K562 (cell line): Measurements from ENCODE around the gene ZNF213. TPM values are rescaled to one million over a fixed set of nuclear protein-coding genes. Genes with fewer than 3 reads are reported as not detected.

Source experiments
- DDX20 ChIP-seq: fragments of 450-650 bp; IDR thresholded peaks from 2 replicates; pipeline ENCODE4 v1.6.1; 2016; ENCODE audit warnings: missing genetic modification characterization, low read depth, mild to moderate bottlenecking, missing compliant biosample characterization, moderate library complexity
- ESRRB ChIP-seq: fragments of 250-450 bp; sonication (Bioruptor Pico); IDR thresholded peaks from 2 replicates; pipeline ENCODE4 v1.5.0; 2020; ENCODE audit warnings: mild to moderate bottlenecking, moderate library complexity, borderline replicate concordance
- GTF2E2 ChIP-seq: fragments of 200-800 bp; sonication (Bioruptor generic); IDR thresholded peaks from 2 replicates; pipeline ENCODE4 v1.6.1; 2016; ENCODE audit warnings: missing genetic modification characterization, missing compliant biosample characterization
- GTF3C2 ChIP-seq: IDR thresholded peaks from 3 replicates; pipeline ENCODE4 v1.6.1; 2011; ENCODE audit warnings: borderline replicate concordance, mild to moderate bottlenecking, moderate library complexity; ENCODE audit not compliant: insufficient read length; ENCODE audit errors: extremely low read depth
- MAFG ChIP-seq: fragments of 450-650 bp; conservative IDR thresholded peaks from 2 replicates; pipeline ENCODE4 v1.6.1; 2016; ENCODE audit warnings: missing genetic modification characterization, missing compliant biosample characterization
- MED1 ChIP-seq: sonication (generic); formaldehyde crosslinking; IDR thresholded peaks from 2 replicates; pipeline ENCODE4 v1.8.1; 2023; ENCODE audit warnings: missing genetic modification reagents, borderline replicate concordance
- NFIC ChIP-seq: fragments of 450-650 bp; IDR thresholded peaks from 2 replicates; pipeline ENCODE4 v1.6.1; 2017; ENCODE audit warnings: mild to moderate bottlenecking, inconsistent platforms
- PTBP1 ChIP-seq: fragments of 200-400 bp; formaldehyde crosslinking; IDR thresholded peaks from 2 replicates; pipeline ENCODE4 v1.6.1; 2017; ENCODE audit warnings: low read depth, low read length
- RBM25 ChIP-seq: fragments of 200-400 bp; formaldehyde crosslinking; IDR thresholded peaks from 2 replicates; pipeline ENCODE4 v1.6.1; 2018; ENCODE audit warnings: low read length, low read depth, moderate library complexity; ENCODE audit not compliant: severe bottlenecking
- RFX5 ChIP-seq: IDR thresholded peaks from 2 replicates; pipeline ENCODE4 v1.6.1; 2011; ENCODE audit warnings: low read depth, mild to moderate bottlenecking, improper control_type of control experiment, low read length
- SETDB1 ChIP-seq: IDR thresholded peaks from one replicate; pipeline ENCODE4 v1.6.1; 2012; ENCODE audit warnings: low read length, control low read depth, inconsistent platforms
- STAT5A ChIP-seq: IDR thresholded peaks from 2 replicates; pipeline ENCODE4 v1.6.1; 2012; ENCODE audit warnings: low read length, inconsistent platforms, borderline replicate concordance
- THAP12 ChIP-seq: fragments of 250-450 bp; sonication (Bioruptor Pico); IDR thresholded peaks from 2 replicates; pipeline ENCODE4 v1.9.0; 2021; ENCODE audit warnings: mild to moderate bottlenecking, inconsistent platforms
- ZBED1 ChIP-seq: IDR thresholded peaks from 2 replicates; pipeline ENCODE4 v1.6.1; 2014
- ZBTB1 ChIP-seq: sonication (generic); formaldehyde crosslinking; IDR thresholded peaks from 2 replicates; pipeline ENCODE4 v1.8.1; 2023; ENCODE audit warnings: missing genetic modification reagents, low read depth, mild to moderate bottlenecking, borderline replicate concordance
- ZFP91 ChIP-seq: sonication (generic); formaldehyde crosslinking; IDR thresholded peaks from 2 replicates; pipeline ENCODE4 v1.8.0; 2022; ENCODE audit warnings: mild to moderate bottlenecking, missing genetic modification reagents
- ZFPM2 ChIP-seq: fragments of 250-450 bp; sonication (Bioruptor Pico); IDR thresholded peaks from 2 replicates; pipeline ENCODE4 v1.5.1; 2022; ENCODE audit warnings: mild to moderate bottlenecking
- ZNF217 ChIP-seq: sonication (generic); formaldehyde crosslinking; IDR thresholded peaks from 2 replicates; pipeline ENCODE4 v1.8.0; 2022; ENCODE audit warnings: mild to moderate bottlenecking, missing genetic modification reagents
- ZNF311 ChIP-seq: fragments of 250-450 bp; sonication (Bioruptor Pico); IDR thresholded peaks from 2 replicates; pipeline ENCODE4 v1.4.0; 2020; ENCODE audit warnings: mild to moderate bottlenecking, moderate library complexity
- ZNF668 ChIP-seq: fragments of 250-450 bp; sonication (Bioruptor Pico); IDR thresholded peaks from 2 replicates; pipeline ENCODE4 v1.8.0; 2022; ENCODE audit warnings: mild to moderate bottlenecking, inconsistent platforms
- ZNF76 ChIP-seq: fragments of 250-450 bp; sonication (Bioruptor Pico); IDR thresholded peaks from 2 replicates; pipeline ENCODE4 v1.4.0; 2020; ENCODE audit warnings: mild to moderate bottlenecking, moderate library complexity, borderline replicate concordance
- polyA plus RNA-seq, 8 experiments: library from polyadenylated mRNA; depleted of rRNA in 4 of 8; stranded (reverse) in 5 of 8; unstranded in 3 of 8; fragments of >200 nt; fragmentation: Nextera tagmentation in 2 of 8; fragmentation: Illumina TruSeq in 1 of 8; extraction: Ambion mirVana in 2 of 8; extraction: Trizol in 1 of 8; gene quantifications; 2 replicates each; pipeline versions ENCODE4 v1.2.1 to v1.2.3, GENCODE V29; 2011 to 2014; ENCODE audit warnings: inconsistent platforms in 1 of 8, missing spikeins in 1 of 8
- total RNA-seq, 7 experiments: library from RNA; depleted of rRNA in 6 of 7; stranded (reverse); fragments of >200 nt in 6 of 7; fragmentation: Illumina TruSeq in 2 of 7; extraction: Trizol in 2 of 7; gene quantifications; 2 replicates each; pipeline versions ENCODE4 v1.2.1 to v1.2.3, GENCODE V29; 2011 to 2021; ENCODE audit warnings: low replicate concordance in 1 of 7

ZNF213 gene
- total and polyA plus RNA-seq, 9 of the 15 experiments (the other 6 are each of a cell fraction or from before 2014, with no cell fraction given), result 0.49 to 10.0 (median 1.8) TPM

GRCh38 chr16:3150346-3151218 is 15.8 kb downstream of the ZNF213 start (continued):
- TF ChIP-seq SETDB1 (no peak), MED1 (CRISPR knock-in tag) (no peak), RFX5 (peak; percentile 79; the same call in 1 of the 2 replicates), ZNF668 (no peak), DDX20 (no peak), RBM25 (no peak), ZFP91 (CRISPR knock-in tag) (no peak), ZBTB1 (CRISPR knock-in tag) (no peak), GTF3C2 (peak; percentile 91), ZNF311 (CRISPR knock-in tag) (no peak), GTF2E2 (tag) (no peak), STAT5A (peak; percentile 42; the same call in 1 of the 2 replicates), ZNF217 (CRISPR knock-in tag) (no peak), THAP12 (CRISPR knock-in tag) (no peak), ESRRB (no peak), ZFPM2 (no peak), ZNF76 (CRISPR knock-in tag) (no peak), NFIC (peak; percentile 85), MAFG (tag) (no peak), ZBED1 (no peak), PTBP1 (no peak)
